ENCODE results near the gene ARHGEF12.

ARHGEF12 gene

DNA sequence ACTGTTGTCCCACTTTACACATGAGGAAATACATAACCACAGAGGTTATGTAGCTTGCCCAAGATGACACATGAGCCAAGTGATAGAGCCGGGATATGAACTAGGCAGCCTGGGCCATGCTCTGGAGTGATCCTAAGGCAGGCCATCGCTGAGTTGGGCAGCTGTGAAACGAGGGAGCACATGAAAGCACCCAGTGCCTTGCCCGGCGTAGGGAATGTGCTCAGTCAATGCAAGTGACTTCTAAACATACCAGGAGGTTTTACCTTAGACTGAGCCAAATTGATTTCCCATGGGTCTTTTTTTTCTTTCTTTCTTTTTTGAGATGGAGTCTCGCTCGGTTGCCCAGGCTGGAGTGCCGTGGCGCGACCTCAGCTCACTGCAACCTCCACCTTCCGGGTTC is 185.8 kb downstream of the ARHGEF12 start:
- TF ChIP-seq, protein P1, sequence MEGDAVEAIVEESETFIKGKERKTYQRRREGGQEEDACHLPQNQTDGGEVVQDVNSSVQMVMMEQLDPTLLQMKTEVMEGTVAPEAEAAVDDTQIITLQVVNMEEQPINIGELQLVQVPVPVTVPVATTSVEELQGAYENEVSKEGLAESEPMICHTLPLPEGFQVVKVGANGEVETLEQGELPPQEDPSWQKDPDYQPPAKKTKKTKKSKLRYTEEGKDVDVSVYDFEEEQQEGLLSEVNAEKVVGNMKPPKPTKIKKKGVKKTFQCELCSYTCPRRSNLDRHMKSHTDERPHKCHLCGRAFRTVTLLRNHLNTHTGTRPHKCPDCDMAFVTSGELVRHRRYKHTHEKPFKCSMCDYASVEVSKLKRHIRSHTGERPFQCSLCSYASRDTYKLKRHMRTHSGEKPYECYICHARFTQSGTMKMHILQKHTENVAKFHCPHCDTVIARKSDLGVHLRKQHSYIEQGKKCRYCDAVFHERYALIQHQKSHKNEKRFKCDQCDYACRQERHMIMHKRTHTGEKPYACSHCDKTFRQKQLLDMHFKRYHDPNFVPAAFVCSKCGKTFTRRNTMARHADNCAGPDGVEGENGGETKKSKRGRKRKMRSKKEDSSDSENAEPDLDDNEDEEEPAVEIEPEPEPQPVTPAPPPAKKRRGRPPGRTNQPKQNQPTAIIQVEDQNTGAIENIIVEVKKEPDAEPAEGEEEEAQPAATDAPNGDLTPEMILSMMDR (IDR thresholded peaks at IDR 0.05; ENCODE audit: extremely low read depth, insufficient read depth, missing control alignments), result no peak
- no peak for DNase-seq (ENCODE audit: low spot score)
- in situ Hi-C loops (cut with MboI; ENCODE audit: low pct_unique_long_range_greater_than_20kb, low sequenced_read_pairs, unreplicated experiment), result loop anchor here (25.0 kb wide), 4 partner anchors 165 to 665 kb away; no protein-coding TSS in a partner anchor

DNA sequence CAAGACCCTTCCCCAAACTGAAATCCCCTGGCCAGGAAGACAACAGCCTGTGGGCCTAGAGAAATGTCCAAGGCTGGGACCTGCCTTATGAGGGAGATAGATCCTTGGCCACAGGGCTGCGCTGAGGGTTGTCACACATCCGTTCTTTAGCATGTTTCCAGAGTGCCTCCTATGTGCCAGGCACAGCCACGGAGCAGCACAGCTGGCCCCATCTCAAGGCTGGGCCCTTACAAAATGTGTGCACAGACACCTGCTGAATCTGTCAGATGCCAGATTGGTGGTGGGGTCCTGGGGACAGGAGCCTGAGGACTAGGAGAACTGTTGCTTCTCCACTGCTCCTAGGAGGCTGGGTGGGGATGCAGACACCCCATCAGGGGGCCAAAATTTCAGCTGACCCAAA is 186.5 kb downstream of the ARHGEF12 start:
- TF ChIP-seq, protein P1 (IDR thresholded peaks at IDR 0.05; ENCODE audit: extremely low read depth, insufficient read depth, missing control alignments), result no peak
- in situ Hi-C loops (cut with MboI; ENCODE audit: low pct_unique_long_range_greater_than_20kb, low sequenced_read_pairs, unreplicated experiment), result loop anchor here (25.0 kb wide), 4 partner anchors 165 to 665 kb away; no protein-coding TSS in a partner anchor
- no peak for DNase-seq (ENCODE audit: low spot score)

DNA sequence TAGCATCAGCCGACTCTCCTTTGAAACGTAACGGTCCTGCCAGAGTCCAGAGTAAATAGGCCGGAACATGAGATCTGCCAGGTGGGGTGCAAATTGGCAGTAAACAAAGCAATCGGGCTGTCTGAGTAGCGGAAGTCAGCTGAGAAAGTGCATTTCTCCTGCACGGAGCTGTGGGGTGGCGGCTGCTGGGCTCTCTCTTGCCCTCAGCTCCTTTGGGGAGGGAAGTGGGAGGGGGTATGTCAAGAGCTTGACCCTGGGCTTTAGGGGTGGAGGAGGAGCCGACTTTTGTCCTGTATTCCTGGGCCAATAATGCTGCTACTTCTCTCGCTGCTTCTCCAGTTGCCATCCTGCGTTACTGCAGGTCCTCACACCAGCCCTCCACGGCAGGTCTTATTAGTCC is 187.0 kb downstream of the ARHGEF12 start:
- TF ChIP-seq, protein P1 (IDR thresholded peaks at IDR 0.05; ENCODE audit: extremely low read depth, insufficient read depth, missing control alignments), result no peak
- DNase-seq (ENCODE audit: low spot score), result no peak
- in situ Hi-C loops (cut with MboI; ENCODE audit: low pct_unique_long_range_greater_than_20kb, low sequenced_read_pairs, unreplicated experiment), result loop anchor here (25.0 kb wide), 4 partner anchors 164 to 664 kb away; no protein-coding TSS in a partner anchor

DNA sequence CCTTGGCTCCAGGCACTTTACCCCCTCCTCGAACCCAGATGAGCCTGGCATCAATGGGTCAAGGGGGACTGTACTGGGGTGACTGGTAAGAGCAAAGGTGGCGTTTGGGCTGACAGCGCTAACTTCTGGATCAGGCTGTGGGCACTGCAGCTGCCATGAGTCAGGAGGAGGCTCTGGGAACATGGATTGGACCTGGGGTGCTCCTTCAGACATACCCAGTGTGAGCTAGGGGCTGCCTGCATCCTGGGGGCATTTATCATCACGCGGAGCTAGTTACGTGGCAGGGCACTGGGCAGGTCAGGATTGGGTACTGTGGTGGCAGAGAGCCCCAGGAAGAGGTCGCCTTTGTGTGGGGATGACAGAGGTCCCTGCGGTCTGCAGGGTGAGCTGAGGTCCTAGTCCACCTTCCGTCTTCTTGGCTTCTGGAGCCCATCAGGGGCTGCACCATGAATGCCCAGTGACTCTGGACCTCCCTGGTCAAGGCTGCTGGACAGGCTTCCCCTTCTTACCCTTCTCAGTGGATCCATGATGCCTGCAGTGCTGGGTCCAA is 188.4 kb downstream of the ARHGEF12 start:
- in situ Hi-C loops (cut with MboI; ENCODE audit: low pct_unique_long_range_greater_than_20kb, low sequenced_read_pairs, unreplicated experiment), result loop anchor here (25.0 kb wide), 4 partner anchors 163 to 663 kb away; no protein-coding TSS in a partner anchor
- no peak for DNase-seq (ENCODE audit: low spot score)
- TF ChIP-seq, protein P1 (IDR thresholded peaks at IDR 0.05; ENCODE audit: extremely low read depth, insufficient read depth, missing control alignments), result no peak

DNA sequence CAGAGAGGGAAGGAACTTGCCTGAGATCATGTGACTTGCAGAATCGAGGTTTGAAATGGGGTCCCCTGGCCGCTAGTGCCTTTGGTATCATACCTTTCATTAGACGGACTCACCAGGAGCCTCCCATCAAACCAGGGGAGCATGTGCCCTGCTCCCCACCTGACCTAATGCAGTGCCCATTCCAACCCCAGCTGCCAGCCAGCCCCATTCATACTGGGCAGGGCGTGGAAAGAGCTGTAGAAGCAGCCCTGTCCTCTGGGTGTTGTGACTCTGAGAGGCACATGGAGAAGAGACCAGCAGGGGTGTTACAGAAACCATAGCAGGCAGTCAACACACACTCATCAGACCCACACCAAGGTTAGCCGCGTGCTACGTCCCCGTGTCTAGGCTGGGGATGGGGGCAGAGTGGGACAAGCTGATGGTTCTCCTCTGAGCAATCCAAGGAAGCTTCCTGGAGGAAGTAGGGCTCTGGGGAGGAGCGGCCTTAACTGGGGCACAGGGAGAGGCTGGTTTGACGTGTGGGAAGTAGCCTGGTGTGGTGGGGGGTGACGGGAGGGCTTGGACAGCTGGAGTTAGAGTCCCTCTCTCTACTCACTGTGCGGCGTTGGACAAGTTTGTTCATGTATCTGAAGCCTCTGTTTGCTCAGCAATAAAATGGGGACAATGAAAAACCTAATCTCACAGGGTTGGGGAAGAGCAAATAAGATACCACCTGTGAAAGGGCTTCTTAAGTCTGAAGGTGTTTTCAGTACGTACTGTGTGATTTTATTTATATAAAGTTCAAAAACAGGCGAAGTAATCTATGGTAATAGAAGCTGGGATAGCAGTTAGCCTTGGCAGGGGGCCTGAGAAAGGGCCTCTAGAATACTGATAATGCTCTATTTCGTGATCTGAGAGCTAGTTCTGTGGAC is 189.3 kb downstream of the ARHGEF12 start:
- no peak for DNase-seq (ENCODE audit: low spot score)
- TF ChIP-seq, protein P1 (IDR thresholded peaks at IDR 0.05; ENCODE audit: extremely low read depth, insufficient read depth, missing control alignments), result no peak
- in situ Hi-C loops (cut with MboI; ENCODE audit: low pct_unique_long_range_greater_than_20kb, low sequenced_read_pairs, unreplicated experiment), result no loop called here

DNA sequence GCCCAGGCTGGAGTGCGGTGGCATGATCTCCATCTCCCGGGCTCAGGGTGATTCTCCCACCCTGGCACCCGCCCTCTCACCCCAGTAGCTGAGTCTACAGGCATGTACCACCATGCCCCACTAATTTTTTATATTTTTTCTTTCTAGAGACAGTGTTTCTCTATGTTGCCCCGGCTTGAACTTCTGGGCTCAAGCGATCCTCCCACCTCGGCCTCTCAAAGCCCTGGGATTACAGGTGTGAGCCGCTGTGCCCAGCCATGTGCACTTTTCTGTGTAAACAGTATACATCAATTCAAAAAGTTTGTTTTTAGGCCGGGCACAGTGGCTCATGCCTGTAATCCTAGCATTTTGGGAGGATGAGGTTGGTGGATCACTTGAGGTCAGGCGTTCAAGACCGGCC is 190.0 kb downstream of the ARHGEF12 start:
- in situ Hi-C loops (cut with MboI; ENCODE audit: low pct_unique_long_range_greater_than_20kb, low sequenced_read_pairs, unreplicated experiment), result no loop called here

More for the DNA sequence above, 190.0 kb downstream of the ARHGEF12 start:
- no peak for DNase-seq (ENCODE audit: low spot score)
- TF ChIP-seq, protein P1 (IDR thresholded peaks at IDR 0.05; ENCODE audit: extremely low read depth, insufficient read depth, missing control alignments), result no peak
